Keratinocyte (primary cell): ENCODE data around the gene SCN1B.

ENCODE experiments used
- CTCF ChIP-seq, 3 experiments: IDR thresholded peaks in 1 of 3; conservative IDR thresholded peaks in 1 of 3; optimal IDR thresholded peaks in 1 of 3; 2 replicates in 2 of 3; 3 replicates in 1 of 3; pipeline versions ENCODE3 to v1.5.1; 2011; ENCODE audit warnings: low read length in 3 of 3, mild to moderate bottlenecking in 3 of 3, moderate library complexity in 2 of 3, control low read depth in 1 of 3, inconsistent platforms in 1 of 3; ENCODE audit not compliant: insufficient read depth in 2 of 3; ENCODE audit errors: extremely low read depth in 1 of 3
- EZH2 ChIP-seq: IDR thresholded peaks from one replicate; pipeline ENCODE4 v1.6.1; 2012; ENCODE audit warnings: inconsistent platforms, mild to moderate bottlenecking, low read length, moderate library complexity

GRCh38 chr19:35046461-35046860 is 16.2 kb downstream of the SCN1B start:
- no peak for TF ChIP-seq CTCF (optimal IDR thresholded peaks at IDR 0.05 in 1 of 3, IDR thresholded peaks at IDR 0.05 in 1 of 3, conservative IDR thresholded peaks at IDR 0.05 in 1 of 3; ENCODE audit: extremely low read depth in 1 of 3, insufficient read depth in 2 of 3, low read length in 3 of 3)
- TF ChIP-seq EZH2, result no peak
